Measurements from ENCODE around the gene KDM5B.

DNA sequence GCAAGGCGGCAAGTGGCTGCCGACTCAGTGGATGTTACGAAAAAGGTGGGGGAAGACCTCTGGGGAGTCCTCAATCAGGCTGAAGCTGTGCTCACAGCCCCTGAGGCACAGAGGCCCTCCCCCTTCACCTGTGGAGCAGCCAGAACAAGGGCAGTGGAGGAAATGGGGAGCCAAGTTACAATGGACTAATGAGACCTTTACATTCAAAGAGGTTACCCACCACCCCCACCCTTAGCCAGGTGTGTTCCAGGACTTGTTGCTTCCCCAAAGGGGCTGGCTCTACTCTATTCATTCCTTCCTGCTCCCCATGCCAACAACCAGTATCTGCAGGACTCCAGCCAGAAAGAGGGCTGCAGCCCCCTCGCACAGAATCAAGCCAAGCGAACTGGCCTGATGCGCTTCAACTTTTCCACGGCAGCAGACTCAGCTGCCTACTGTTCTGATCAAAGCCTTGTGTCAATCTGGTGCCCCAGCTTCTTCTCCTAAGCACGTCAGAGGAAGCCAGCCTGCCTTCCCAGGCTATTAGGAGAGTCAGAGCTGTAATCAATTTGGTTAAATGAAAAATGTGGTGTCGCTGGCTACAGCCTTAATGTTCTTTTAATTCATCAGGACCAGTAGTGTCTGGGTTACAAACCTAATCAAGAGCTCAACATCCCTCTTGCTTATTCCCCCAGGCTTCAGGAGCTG lies 96.1 kb downstream of the KDM5B start:
- TF ChIP-seq POLR2A (IDR thresholded peaks at IDR 0.05): no peak
- TF ChIP-seq, protein P1, sequence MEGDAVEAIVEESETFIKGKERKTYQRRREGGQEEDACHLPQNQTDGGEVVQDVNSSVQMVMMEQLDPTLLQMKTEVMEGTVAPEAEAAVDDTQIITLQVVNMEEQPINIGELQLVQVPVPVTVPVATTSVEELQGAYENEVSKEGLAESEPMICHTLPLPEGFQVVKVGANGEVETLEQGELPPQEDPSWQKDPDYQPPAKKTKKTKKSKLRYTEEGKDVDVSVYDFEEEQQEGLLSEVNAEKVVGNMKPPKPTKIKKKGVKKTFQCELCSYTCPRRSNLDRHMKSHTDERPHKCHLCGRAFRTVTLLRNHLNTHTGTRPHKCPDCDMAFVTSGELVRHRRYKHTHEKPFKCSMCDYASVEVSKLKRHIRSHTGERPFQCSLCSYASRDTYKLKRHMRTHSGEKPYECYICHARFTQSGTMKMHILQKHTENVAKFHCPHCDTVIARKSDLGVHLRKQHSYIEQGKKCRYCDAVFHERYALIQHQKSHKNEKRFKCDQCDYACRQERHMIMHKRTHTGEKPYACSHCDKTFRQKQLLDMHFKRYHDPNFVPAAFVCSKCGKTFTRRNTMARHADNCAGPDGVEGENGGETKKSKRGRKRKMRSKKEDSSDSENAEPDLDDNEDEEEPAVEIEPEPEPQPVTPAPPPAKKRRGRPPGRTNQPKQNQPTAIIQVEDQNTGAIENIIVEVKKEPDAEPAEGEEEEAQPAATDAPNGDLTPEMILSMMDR (IDR thresholded peaks at IDR 0.05): no peak
